ENCODE results near the gene PWWP2B.
"Not testable (repeated sequence)": the region's sequence is repeated elsewhere in the genome, so short reads cannot be mapped to it uniquely, and the experiment has no call there.

Gene PWWP2B

GRCh38 chr10:132436096-132436495 is 39.1 kb downstream of the PWWP2B start:
- FAIRE-seq = not testable (repeated sequence)

DNA sequence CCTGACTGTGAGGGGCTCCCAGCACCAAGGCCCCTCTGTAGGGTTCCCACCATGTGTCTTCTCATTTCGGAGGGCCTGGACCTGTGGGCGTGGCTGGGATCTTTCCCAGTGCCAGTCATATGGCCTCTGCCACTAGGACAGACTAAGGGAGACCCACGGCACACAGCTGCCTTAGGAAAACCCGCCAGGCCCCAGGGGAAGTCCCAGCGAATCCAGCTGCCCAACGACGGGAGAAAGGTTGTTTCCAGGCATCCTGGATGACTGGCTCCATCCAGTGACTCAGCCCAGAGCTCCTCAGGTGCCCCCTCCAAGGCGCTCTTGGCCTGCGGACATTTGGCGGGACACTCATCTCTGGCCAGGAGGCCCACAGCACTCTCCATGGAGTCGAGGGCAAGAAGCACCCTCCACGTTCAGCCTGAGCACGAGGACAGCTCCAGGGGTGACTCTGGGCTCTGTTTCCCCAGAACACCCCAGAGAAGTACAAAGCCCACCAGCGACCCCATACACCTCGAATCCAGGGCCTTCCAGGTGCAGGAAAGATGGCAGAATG is 39.9 kb downstream of the PWWP2B start:
- no peak for FAIRE-seq

- no peak for FAIRE-seq
Observed at GRCh38 chr10:132437541-132437950, 40.5 kb downstream of the PWWP2B start.

GRCh38 chr10:132438091-132439024 is 41.4 kb downstream of the PWWP2B start:
- FAIRE-seq = no peak

- FAIRE-seq = no peak
Observed at GRCh38 chr10:132439025-132439388, 42.0 kb downstream of the PWWP2B start.

- FAIRE-seq = no peak
Observed at GRCh38 chr10:132439424-132440163, 42.6 kb downstream of the PWWP2B start.

GRCh38 chr10:132440791-132441565 is 44.0 kb downstream of the PWWP2B start:
- FAIRE-seq = no peak

- no peak for FAIRE-seq
Observed at GRCh38 chr10:132441818-132442524, 45.0 kb downstream of the PWWP2B start.

- FAIRE-seq = no peak
Observed at GRCh38 chr10:132442636-132443035, 45.6 kb downstream of the PWWP2B start.

DNA sequence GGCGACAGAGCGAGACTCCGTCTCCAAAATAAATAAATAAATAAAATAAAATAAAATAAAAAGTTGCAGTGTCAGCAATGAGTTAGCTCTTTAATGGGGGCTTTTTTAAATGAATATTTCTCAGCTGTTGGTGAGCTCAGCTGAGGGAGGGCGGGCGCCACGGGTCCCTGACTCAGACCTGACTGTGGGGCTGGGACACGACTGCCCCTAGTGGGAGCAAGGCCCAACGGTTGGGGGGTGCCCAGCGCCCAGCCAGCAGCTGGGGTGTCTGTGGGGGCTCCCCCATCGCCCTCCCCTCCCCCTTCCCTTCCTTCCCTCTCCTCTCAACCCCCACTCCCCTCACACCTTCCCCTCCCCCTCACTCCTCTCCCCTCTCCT is 46.6 kb downstream of the PWWP2B start:
- no peak for FAIRE-seq

- FAIRE-seq = no peak
Observed at GRCh38 chr10:132443983-132444876, 47.2 kb downstream of the PWWP2B start.

DNA sequence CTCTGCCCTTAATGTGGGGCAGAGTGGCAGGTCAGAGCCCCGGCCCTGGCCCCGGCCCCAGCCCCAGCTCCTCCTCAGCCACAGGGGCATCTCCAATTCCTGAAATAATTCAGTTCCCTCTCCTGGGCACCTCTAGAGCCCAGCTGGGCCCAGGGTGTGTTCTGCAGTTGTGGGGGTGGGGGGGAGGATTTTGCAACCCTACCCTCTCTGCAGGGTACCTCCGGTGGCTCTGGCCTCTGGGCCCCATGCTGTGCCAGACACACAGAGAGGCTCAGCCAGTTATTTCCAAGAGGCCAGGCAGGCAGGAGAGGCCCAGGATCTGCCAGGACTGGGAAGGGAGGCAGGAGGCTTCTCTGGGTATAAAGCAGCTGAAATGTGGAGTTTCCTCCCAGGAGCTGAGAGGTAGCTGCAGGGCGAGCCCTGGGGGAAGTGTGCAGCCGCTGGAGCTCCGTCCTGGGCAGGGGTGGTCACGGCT is 47.9 kb downstream of the PWWP2B start:
- FAIRE-seq = no peak

DNA sequence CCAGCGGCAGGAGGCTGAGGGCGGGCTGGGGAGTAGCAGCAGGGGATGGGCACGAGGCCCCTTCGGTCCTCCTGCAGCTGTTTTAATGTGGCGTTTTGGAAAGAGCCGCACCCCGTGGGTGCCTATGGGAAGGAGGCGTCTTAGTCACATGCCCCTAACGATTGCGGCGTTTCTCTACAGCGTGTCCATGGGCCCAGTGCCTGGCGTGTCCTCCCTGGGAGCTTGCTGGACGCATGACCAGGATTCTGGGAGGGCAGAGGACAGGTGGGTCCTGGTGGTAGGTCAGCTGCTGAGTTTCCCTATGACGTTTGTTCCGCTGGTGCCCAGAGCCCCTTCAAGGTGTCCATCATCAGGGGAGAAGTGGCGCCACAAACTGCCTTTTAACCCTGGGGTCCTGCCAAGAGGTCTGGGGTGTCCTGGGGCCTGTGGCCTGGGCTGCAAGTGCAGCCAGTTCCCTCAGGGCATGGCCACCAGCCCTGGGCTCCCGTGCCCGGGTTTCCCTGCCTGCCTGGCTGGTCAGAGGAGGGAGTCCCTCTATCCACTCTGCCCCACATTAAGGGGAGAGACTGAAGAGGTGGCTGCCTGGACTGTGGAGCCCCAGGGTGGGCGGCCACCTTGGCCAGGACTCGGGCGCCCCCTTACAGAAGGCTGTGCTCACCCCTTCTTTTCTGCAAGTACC is 48.7 kb downstream of the PWWP2B start:
- FAIRE-seq = no peak

GRCh38 chr10:132446195-132446581 is 49.2 kb downstream of the PWWP2B start:
- no peak for FAIRE-seq

DNA sequence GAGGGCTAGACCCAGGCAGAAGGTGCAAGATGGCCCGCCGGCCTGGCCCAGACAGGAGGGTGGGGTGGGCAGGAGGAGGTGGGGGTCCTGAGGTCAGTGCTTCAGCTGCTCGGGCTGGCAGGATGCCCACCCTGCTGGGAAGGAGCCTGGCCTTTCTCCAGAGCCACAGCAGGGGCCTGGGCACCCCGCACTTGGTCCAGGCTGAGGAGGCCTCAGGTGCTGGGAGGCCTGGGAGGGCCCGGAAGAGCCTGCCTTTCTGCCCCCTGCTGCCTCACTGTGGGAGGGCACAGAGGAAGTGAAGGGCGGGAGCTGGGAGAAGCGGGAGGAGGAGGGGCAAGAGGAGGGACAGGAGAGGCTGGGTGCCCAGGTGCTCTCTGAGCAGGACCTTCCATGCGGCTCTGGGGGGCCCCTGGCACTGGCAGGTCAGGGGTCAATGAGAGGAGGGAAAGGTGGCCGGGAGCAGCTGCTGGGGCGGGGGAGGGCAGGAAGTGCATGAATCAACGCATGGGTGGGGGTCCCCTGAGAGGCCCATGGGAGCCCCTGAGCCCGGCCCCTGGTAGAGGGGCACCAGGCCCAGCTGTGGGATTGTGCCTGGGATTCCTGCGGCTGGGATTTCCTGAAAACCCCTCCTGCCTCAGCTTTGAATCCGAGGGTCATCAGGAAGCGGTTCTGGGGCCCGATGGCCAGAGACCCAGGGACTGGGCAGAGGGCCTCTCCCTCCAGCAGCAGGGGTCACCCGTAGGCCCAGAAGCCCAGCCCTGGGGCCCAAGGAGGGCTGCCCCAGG is 49.9 kb downstream of the PWWP2B start:
- no peak for FAIRE-seq

DNA sequence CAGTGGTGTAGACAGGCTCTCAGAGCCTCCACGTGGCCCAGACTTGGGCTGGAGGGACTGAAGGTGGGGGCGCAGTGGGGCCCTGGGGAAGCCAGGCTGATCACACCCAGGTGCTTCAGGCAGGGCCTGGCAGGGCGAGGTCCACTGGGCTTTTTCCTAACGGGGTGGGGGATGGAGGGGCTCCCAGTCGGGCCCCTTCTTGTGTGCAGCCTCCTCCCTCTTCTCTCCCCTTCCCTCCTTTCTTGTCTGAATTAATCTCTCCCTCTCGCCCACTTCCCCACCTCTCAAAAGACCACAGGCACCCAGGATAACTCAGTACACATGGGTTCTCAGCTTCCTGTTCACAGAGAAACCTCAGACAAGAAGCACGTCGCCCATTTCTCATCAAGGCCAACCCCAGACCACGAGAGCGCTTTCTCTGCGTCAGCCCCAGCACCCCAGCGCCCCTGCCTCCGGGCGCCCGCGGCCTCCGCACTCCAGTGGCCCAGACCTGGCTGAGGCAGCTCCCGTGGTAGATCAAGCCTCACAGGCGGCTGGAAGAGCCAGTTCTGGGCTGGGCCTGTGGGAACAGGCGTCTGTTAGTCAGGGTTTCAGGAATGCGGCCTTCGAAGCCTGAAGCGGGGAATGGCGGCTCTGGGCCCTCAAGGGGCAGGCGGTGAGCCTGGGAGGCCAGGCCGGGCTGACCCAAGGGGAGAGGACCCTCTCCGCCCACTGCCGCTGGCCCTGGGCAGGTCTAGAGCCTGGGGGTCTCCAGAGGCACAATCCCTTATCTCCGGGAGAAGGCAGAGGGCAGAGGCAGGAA is 50.6 kb downstream of the PWWP2B start:
- FAIRE-seq = no peak

DNA sequence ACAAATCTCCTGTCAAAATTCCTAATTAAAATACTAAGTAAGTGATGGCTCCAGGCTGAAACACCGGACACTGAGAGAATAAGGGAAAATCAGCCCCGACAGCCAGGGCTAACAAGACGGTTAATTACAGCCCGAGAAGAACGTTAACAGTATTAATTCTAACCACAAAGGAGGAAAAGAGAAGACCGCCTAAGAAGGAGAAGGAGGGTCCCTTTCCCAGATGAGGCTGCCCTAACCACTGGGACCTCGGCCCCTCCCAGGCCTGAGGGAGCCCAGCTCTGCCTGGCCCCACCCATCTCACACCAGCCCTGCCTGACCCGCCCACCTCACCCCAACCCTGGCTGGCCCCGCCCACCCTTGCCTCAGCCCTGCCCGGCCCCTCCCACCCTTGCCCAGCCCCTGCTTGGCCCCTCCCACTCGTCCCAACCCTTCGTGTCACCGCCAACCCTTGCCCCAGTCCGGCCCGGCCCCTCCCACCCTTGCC is 51.3 kb downstream of the PWWP2B start:
- FAIRE-seq = no peak

- no peak for FAIRE-seq
Observed at GRCh38 chr10:132449051-132449810, 52.2 kb downstream of the PWWP2B start.

All from islet of Langerhans (tissue), 1 donor.